D721Med (cell line): ENCODE results near the gene RAD1.
"Not testable (repeated sequence)": the region's sequence is repeated elsewhere in the genome, so short reads cannot be mapped to it uniquely, and the experiment has no call there.

ENCODE experiments used
- DNase-seq: peaks from one replicate; pipeline ENCODE4 v3.0.0; 2011; ENCODE audit warnings: low spot score; ENCODE audit not compliant: insufficient read length
- FAIRE-seq: peaks from 2 replicates; lab custom pipeline; 2011; peaks lifted over from hg19 to GRCh38; lab: Jason Lieb, UNC
- CTCF ChIP-seq: IDR thresholded peaks from 2 replicates; pipeline ENCODE4 v1.5.1; 2012; ENCODE audit warnings: mild to moderate bottlenecking, control low read depth; ENCODE audit not compliant: insufficient read depth; ENCODE audit errors: missing control alignments

RAD1 gene

GRCh38 chr5:34927785-34928184, 12.5 kb upstream of the RAD1 start:
- TF ChIP-seq CTCF, result no peak
- FAIRE-seq, result no peak

GRCh38 chr5:34926318-34926888, 11.1 kb upstream of the RAD1 start:
- no peak for FAIRE-seq
- TF ChIP-seq CTCF, result no peak
- DNase-seq, result no peak

More at GRCh38 chr5:34927785-34928184, 12.5 kb upstream of the RAD1 start:
- no peak for DNase-seq

- DNase-seq (no peak), FAIRE-seq (no peak)
- no peak for TF ChIP-seq CTCF
These were observed 9.1 kb upstream of the RAD1 start for GRCh38 chr5:34924462-34924765.

GRCh38 chr5:34923694-34924461, 8.6 kb upstream of the RAD1 start:
- FAIRE-seq, result no peak
- no peak for TF ChIP-seq CTCF
- no peak for DNase-seq

GRCh38 chr5:34923256-34923655, 8.0 kb upstream of the RAD1 start:
- DNase-seq, FAIRE-seq: not testable (repeated sequence)

- no peak for FAIRE-seq
- TF ChIP-seq CTCF, result peak; percentile 10
- DNase-seq, result no peak
These were observed 3.8 kb upstream of the RAD1 start for GRCh38 chr5:34919077-34919476.

GRCh38 chr5:34918025-34918424, 2.7 kb upstream of the RAD1 start:
- DNase-seq, result no peak
- no peak for FAIRE-seq
- TF ChIP-seq CTCF, result no peak
